Measurements from ENCODE around the gene GPR15LG.

Gene GPR15LG

DNA sequence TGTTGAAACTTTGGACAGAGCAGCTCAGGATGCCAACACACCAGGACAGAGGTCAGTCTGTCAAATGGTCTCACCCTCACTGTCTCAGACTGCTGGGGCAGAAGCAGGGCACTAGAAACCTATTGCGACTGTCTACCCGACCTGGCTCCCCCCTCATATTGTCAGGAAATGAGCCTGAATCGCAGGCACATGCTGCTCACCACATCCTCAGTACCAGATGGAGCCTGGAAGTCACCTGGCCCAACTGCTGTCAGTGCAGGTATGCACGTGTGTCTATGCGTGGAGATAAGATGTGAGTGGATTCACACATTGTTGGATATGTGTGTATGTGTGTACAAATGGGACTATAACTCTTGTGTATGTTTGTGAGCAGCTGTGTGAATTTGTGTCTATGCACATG is 17.5 kb downstream of the GPR15LG start:
- no peak for TF ChIP-seq CTCF (IDR thresholded peaks at IDR 0.05; ENCODE audit: borderline replicate concordance, control extremely low read depth, extremely low read depth, insufficient read depth, missing control alignments)
- no peak for DNase-seq (ENCODE audit: low spot score)

DNA sequence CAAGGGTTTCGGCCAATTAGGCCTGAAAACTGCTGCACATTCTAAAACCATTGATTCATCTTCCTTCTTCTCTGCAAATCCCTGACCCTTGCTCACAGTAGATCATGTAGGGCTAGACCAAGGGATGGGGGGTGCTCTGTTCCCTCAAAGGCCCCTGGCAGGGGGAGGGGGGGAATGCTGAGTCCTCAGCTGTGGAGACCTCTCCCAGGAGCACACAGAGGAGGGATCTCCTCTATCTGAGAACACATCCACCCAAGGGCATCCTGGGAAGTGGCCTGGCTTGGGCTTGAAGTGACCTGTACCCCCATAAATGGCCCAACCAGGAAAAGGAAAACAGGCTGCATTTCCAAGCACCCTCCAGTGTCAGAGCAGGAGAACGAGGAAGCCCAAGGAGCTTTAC is 19.7 kb downstream of the GPR15LG start:
- in situ Hi-C loops (cut with MboI; ENCODE audit: low sequenced_read_pairs, unreplicated experiment): no loop called here
- TF ChIP-seq CTCF (IDR thresholded peaks at IDR 0.05; ENCODE audit: borderline replicate concordance, control extremely low read depth, extremely low read depth, insufficient read depth, missing control alignments): no peak
- DNase-seq (ENCODE audit: low spot score): no peak

More for the DNA sequence above, 17.5 kb downstream of the GPR15LG start:
- in situ Hi-C loops (cut with MboI; ENCODE audit: low sequenced_read_pairs, unreplicated experiment): no loop called here

- no peak for TF ChIP-seq CTCF (IDR thresholded peaks at IDR 0.05; ENCODE audit: borderline replicate concordance, control extremely low read depth, extremely low read depth, insufficient read depth, missing control alignments)
- in situ Hi-C loops (cut with MboI; ENCODE audit: low sequenced_read_pairs, unreplicated experiment): no loop called here
- no peak for DNase-seq (ENCODE audit: low spot score)
Observed at GRCh38 chr10:84193846-84194423, 20.3 kb downstream of the GPR15LG start.

DNA sequence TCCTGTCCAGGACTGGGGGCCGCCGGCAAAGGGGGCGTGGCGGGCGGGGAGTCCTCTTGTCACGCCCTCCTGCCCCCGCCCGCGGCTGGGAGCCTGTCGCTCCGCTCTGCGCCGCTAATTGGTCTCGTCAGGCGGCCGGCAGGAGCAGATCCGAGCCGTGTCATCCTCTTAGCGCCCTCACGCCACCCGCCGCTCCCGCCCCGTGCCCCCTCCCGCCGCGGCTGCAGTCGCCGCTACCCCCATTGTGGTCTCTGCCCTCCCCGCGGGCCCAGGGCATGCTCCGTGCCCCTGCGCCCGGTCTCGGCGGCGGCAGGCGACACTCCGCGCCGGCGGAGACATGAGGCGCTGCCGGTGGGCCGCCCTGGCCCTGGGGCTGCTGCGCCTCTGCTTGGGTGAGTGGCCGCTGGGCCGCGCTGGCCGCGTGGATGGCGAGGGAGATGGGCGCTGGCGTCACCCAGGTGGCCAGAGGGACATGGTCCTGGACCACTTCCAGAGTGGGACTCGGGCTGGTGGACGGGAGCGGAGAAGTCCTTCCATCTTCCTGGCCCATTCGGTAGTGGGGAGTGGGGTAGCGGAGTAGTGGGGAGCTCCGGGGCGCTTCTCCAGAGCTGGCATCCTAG is 20.9 kb downstream of the GPR15LG start, which contains the start of gene CDHR1:
Gene CDHR1, plus strand, starts transcription at position 114 of the 620 bp plus-strand sequence. Its CDS starts 224 bp downstream, at position 338.
- peak; percentile 85 for DNase-seq (ENCODE audit: low spot score)
- TF ChIP-seq CTCF (IDR thresholded peaks at IDR 0.05; ENCODE audit: borderline replicate concordance, control extremely low read depth, extremely low read depth, insufficient read depth, missing control alignments): no peak

GRCh38 chr10:84195044-84195830 is 21.6 kb downstream of the GPR15LG start:
- in situ Hi-C loops (cut with MboI; ENCODE audit: low sequenced_read_pairs, unreplicated experiment): no loop called here
- TF ChIP-seq CTCF (IDR thresholded peaks at IDR 0.05; ENCODE audit: borderline replicate concordance, control extremely low read depth, extremely low read depth, insufficient read depth, missing control alignments): no peak
- DNase-seq (ENCODE audit: low spot score): no peak

More for the DNA sequence above, 20.9 kb downstream of the GPR15LG start, which contains the start of gene CDHR1:
- in situ Hi-C loops (cut with MboI; ENCODE audit: low sequenced_read_pairs, unreplicated experiment): no loop called here

DNA sequence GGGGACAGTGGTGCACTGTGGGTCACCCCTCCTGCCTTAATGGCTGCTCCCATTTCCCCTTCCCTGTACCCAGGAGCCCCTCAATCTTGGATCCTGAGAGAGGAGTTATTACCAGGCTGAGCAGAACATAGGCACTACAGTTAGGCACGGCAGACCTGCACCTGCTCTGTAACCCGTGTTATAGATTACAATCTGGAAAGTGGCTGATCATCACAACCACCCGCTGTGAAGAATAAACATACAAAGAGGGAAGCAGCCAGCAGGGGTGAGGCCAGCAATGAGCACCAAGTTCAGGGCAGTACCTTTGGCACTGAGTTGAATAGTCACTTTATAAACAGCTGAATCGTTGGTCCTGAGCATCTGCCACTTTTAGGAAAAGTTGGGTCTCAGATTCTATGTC is 22.5 kb downstream of the GPR15LG start:
- no peak for TF ChIP-seq CTCF (IDR thresholded peaks at IDR 0.05; ENCODE audit: borderline replicate concordance, control extremely low read depth, extremely low read depth, insufficient read depth, missing control alignments)
- no peak for DNase-seq (ENCODE audit: low spot score)
- in situ Hi-C loops (cut with MboI; ENCODE audit: low sequenced_read_pairs, unreplicated experiment): no loop called here
